Endodermal cell (in vitro differentiated cells): ENCODE data around the gene PACRG. TPM values are rescaled to one million over a fixed set of nuclear protein-coding genes. Genes with fewer than 3 reads are reported as not detected.

Experiments used
- DNase-seq: peaks from one replicate; pipeline ENCODE4 v3.0.0-alpha.2; 2017
- H3K27ac ChIP-seq: 2 replicates; pipeline ENCODE4 v1.5.1; 2013; ENCODE audit warnings: mild to moderate bottlenecking, low read depth, low read length, moderate library complexity
- H3K27me3 ChIP-seq: 2 replicates; pipeline ENCODE4 v1.6.1; 2013; ENCODE audit warnings: mild to moderate bottlenecking, low read length, moderate library complexity; ENCODE audit not compliant: insufficient read depth, control insufficient read depth, poor library complexity, severe bottlenecking
- H3K36me3 ChIP-seq: 2 replicates; pipeline ENCODE4 v1.7.0; 2013; ENCODE audit warnings: mild to moderate bottlenecking, low read length, moderate library complexity; ENCODE audit not compliant: control insufficient read depth, insufficient read depth
- H3K4me1 ChIP-seq: one replicate; pipeline ENCODE4 v1.7.0; 2013; ENCODE audit warnings: low read length; ENCODE audit not compliant: control insufficient read depth, insufficient read depth
- H3K4me3 ChIP-seq: 2 replicates; pipeline ENCODE4 v1.5.1; 2013; ENCODE audit warnings: mild to moderate bottlenecking, low read length, moderate library complexity
- H3K9ac ChIP-seq: 2 replicates; pipeline ENCODE4 v1.6.1; 2013; ENCODE audit warnings: mild to moderate bottlenecking, low read length, moderate library complexity; ENCODE audit not compliant: poor library complexity, severe bottlenecking; ENCODE audit errors: extremely low read depth
- H3K9me3 ChIP-seq: 2 replicates; pipeline ENCODE4 v1.6.1; 2013; ENCODE audit warnings: mild to moderate bottlenecking, low read length, moderate library complexity; ENCODE audit not compliant: control insufficient read depth
- H3K27ac Mint-ChIP-seq: 2 replicates; pipeline ENCODE4 v1.8.0; 2020; ENCODE audit warnings: mixed read lengths
- H3K27me3 Mint-ChIP-seq: 2 replicates; pipeline ENCODE4 v1.8.0; 2021; ENCODE audit warnings: mild to moderate bottlenecking, mixed read lengths; ENCODE audit not compliant: insufficient read depth
- H3K36me3 Mint-ChIP-seq: 2 replicates; pipeline ENCODE4 v1.8.0; 2020; ENCODE audit warnings: low read depth, mixed read lengths
- H3K4me1 Mint-ChIP-seq: 2 replicates; pipeline ENCODE4 v1.8.0; 2020; ENCODE audit warnings: mixed read lengths
- H3K4me3 Mint-ChIP-seq: 2 replicates; pipeline ENCODE4 v1.8.0; 2020; ENCODE audit warnings: mild to moderate bottlenecking, moderate library complexity, mixed read lengths
- H3K9me3 Mint-ChIP-seq: 2 replicates; pipeline ENCODE4 v1.8.0; 2020; ENCODE audit warnings: mild to moderate bottlenecking, mixed read lengths
- WGBS, 2 experiments: methylation state at CpG; one replicate each; pipeline versions ENCODE4 v1.1.5 to v1.1.7; 2013; ENCODE audit warnings: missing lambda C conversion rate in 2 of 2, mixed read lengths in 1 of 2; ENCODE audit not compliant: insufficient coverage in 1 of 2, insufficient read length in 1 of 2; 5-methylcytosine and 5-hydroxymethylcytosine counted together
- total RNA-seq, 2 donors: library from RNA; stranded (reverse); fragmentation: NEBNext Ultra II Directional in 1 of 2; extraction: Animal tissue kit (Norgen Biotek cat#: 25700) in 1 of 2; gene quantifications; 2 replicates in 1 of 2; 3 replicates in 1 of 2; pipeline ENCODE4 v1.2.1, GENCODE V29; 2021
- TF ChIP-seq, protein P1 (sequence below): fragments of 200-600 bp; sonication (generic); conservative IDR thresholded peaks from 2 replicates; pipeline ENCODE4 v1.5.0; 2021; ENCODE audit warnings: antibody characterized with exemption, mild to moderate bottlenecking

The PACRG gene
- total RNA-seq, 2 donors from 2014 or later: 0.42 to 0.44 TPM

GRCh38 chr6:163077134-163077533, 349.4 kb downstream of the PACRG start:
- Histone ChIP-seq H3K4me1 (no peaks in the 10 kb centered on the region), H3K9ac (no peak overlapping the region), H3K36me3 (no peaks in the 10 kb centered on the region), H3K27ac (no peak overlapping the region), H3K4me3 (no peak overlapping the region), H3K27me3 (no peaks in the 10 kb centered on the region), H3K9me3 (no peaks in the 10 kb centered on the region)
- Mint-ChIP-seq H3K27ac (no peak overlapping the region), H3K27me3 (no peaks in the 10 kb centered on the region), H3K4me3 (no peak overlapping the region), H3K9me3 (no peaks in the 10 kb centered on the region), H3K36me3 (no peaks in the 10 kb centered on the region), H3K4me1 (no peaks in the 10 kb centered on the region)
- TF ChIP-seq, protein P1, sequence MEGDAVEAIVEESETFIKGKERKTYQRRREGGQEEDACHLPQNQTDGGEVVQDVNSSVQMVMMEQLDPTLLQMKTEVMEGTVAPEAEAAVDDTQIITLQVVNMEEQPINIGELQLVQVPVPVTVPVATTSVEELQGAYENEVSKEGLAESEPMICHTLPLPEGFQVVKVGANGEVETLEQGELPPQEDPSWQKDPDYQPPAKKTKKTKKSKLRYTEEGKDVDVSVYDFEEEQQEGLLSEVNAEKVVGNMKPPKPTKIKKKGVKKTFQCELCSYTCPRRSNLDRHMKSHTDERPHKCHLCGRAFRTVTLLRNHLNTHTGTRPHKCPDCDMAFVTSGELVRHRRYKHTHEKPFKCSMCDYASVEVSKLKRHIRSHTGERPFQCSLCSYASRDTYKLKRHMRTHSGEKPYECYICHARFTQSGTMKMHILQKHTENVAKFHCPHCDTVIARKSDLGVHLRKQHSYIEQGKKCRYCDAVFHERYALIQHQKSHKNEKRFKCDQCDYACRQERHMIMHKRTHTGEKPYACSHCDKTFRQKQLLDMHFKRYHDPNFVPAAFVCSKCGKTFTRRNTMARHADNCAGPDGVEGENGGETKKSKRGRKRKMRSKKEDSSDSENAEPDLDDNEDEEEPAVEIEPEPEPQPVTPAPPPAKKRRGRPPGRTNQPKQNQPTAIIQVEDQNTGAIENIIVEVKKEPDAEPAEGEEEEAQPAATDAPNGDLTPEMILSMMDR: no peak
- no peak for DNase-seq
- 92 to 94% methylated on average over 4 to 8 of the region's 8 CpGs for WGBS, 2 experiments

- no peak overlapping the region for H3K27ac ChIP-seq
- no peak overlapping the region for H3K4me3 ChIP-seq
- WGBS, 2 experiments: 91 to 98% methylated on average over 7 of the region's 7 CpGs
- Mint-ChIP-seq H3K27me3 (no peaks in the 10 kb centered on the region), H3K4me3 (no peak overlapping the region), H3K9me3 (no peaks in the 10 kb centered on the region), H3K36me3 (no peaks in the 10 kb centered on the region), H3K4me1 (peaks cover 8% of the 10 kb centered on the region), H3K27ac (no peak overlapping the region)
- H3K9me3 ChIP-seq: no peaks in the 10 kb centered on the region
- H3K27me3 ChIP-seq: no peaks in the 10 kb centered on the region
- DNase-seq: no peak
- no peaks in the 10 kb centered on the region for H3K4me1 ChIP-seq
- TF ChIP-seq, protein P1: no peak
- no peak overlapping the region for H3K9ac ChIP-seq
- H3K36me3 ChIP-seq: no peaks in the 10 kb centered on the region
Measured at GRCh38 chr6:163078712-163079111, 350.9 kb downstream of the PACRG start.

DNA sequence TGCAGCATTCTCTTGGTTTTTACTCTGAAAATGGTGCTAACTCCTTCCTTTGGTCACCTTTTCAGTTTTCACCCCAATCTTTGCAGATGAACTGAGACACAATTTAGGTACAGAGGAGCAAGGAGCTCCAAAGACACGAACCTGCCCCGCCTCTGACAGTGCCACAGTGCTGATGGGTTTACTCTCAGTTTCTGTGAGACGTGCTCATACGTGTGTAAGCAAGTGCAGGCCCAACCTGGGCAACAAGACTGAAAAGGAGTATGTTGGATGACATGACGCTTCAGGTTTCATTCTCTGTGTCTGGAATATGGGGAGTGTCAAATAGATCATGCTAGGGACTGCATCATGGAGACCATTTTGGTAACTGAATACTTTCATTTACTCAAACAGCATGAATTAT, 352.5 kb downstream of the PACRG start:
- H3K27me3 ChIP-seq: no peaks in the 10 kb centered on the region
- Mint-ChIP-seq H3K36me3 (no peaks in the 10 kb centered on the region), H3K27ac (no peak overlapping the region), H3K4me1 (peaks cover 15% of the 10 kb centered on the region), H3K4me3 (no peak overlapping the region), H3K9me3 (no peaks in the 10 kb centered on the region), H3K27me3 (no peaks in the 10 kb centered on the region)
- no peak for DNase-seq
- H3K4me3 ChIP-seq: no peak overlapping the region
- TF ChIP-seq, protein P1: no peak
- no peaks in the 10 kb centered on the region for H3K4me1 ChIP-seq
- 93 to 100% methylated on average over 2 to 5 of the region's 5 CpGs for WGBS, 2 experiments
- no peak overlapping the region for H3K27ac ChIP-seq
- no peaks in the 10 kb centered on the region for H3K9me3 ChIP-seq
- H3K9ac ChIP-seq: no peak overlapping the region
- no peaks in the 10 kb centered on the region for H3K36me3 ChIP-seq
